K562 (cell line): Measurements from ENCODE around the gene PDE6H. TPM values are rescaled to one million over a fixed set of nuclear protein-coding genes. Genes with fewer than 3 reads are reported as not detected.

Experiments
- ATAC-seq: fragments of 200-7000 bp; cut with Tn5 transposase; 3 replicates; pipeline ENCODE4 v1.9.1; 2020; ENCODE audit warnings: moderate library complexity
- BruUV-seq: library from RNA; stranded (reverse); fragments of 400-500 nt; replicated peaks from 2 replicates; lab custom pipeline; 2021; lab: Mats Ljungman, UMichigan
- CTCF ChIA-PET: fragments of 300-600 bp; formaldehyde crosslinking; extraction: SDS; loops from one replicate; lab custom pipeline; 2021; ENCODE audit warnings: low intra/inter-chr PET ratio; lab: Yijun Ruan, JAX
- POLR2A ChIA-PET: fragments of 300-600, 350-650 bp; sonication (Branson Sonifier 250); formaldehyde crosslinking; extraction: SDS; loops from one replicate; lab custom pipeline; 2021; ENCODE audit warnings: antibody characterized with exemption, inconsistent platforms; lab: Yijun Ruan, JAX
- DNase-seq, 4 experiments: peaks; one replicate each; pipeline versions ENCODE4 v3.0.0 to v3.0.0-alpha.2; 2011 to 2018; ENCODE audit warnings: low spot score in 3 of 4, mixed read lengths in 3 of 4; ENCODE audit errors: extremely low read depth in 1 of 4
- FAIRE-seq: peaks from 2 replicates; lab custom pipeline; 2011; peaks lifted over from hg19 to GRCh38; lab: Jason Lieb, UNC
- H2AFZ ChIP-seq: 2 replicates; pipeline ENCODE4 v1.6.0; 2011; ENCODE audit warnings: low read depth, low read length, control low read depth, inconsistent platforms
- H3K27ac ChIP-seq: fragments of 200-600 bp; 3 replicates; pipeline ENCODE4 v1.8.0; 2011; ENCODE audit warnings: low read depth, mild to moderate bottlenecking, control low read depth, inconsistent platforms, low read length, moderate library complexity, mixed read lengths; ENCODE audit errors: extremely low read depth
- H3K27me3 ChIP-seq, 2 experiments: fragments of 300-600 bp in 1 of 2; 2 replicates in 1 of 2; 3 replicates in 1 of 2; pipeline versions ENCODE4 v1.6.0 to v1.8.0; 2011; ENCODE audit warnings: inconsistent platforms in 2 of 2, low read length in 2 of 2, mild to moderate bottlenecking in 1 of 2, mixed read lengths in 1 of 2, moderate library complexity in 1 of 2; ENCODE audit not compliant: control insufficient read depth in 2 of 2, insufficient read depth in 2 of 2
- H3K36me3 ChIP-seq: fragments of 300-600 bp; 3 replicates; pipeline ENCODE4 v1.8.0; 2011; ENCODE audit warnings: mild to moderate bottlenecking, low read length, inconsistent platforms; ENCODE audit not compliant: control insufficient read depth, insufficient read depth
- H3K4me1 ChIP-seq, 2 experiments: fragments of 200-600 bp in 1 of 2; replicated peaks in 1 of 2; 2 replicates in 1 of 2; 3 replicates in 1 of 2; pipeline versions ENCODE4 v1.5.1 to v1.8.0; 2011; ENCODE audit warnings: inconsistent platforms in 2 of 2, low read length in 2 of 2, mild to moderate bottlenecking in 1 of 2, mixed read lengths in 1 of 2, moderate library complexity in 1 of 2; ENCODE audit not compliant: control insufficient read depth in 2 of 2, insufficient read depth in 2 of 2
- H3K4me2 ChIP-seq: 2 replicates; pipeline ENCODE4 v1.6.1; 2011; ENCODE audit warnings: low read length, control low read depth, inconsistent platforms, mixed read lengths; ENCODE audit not compliant: insufficient read depth
- H3K4me3 ChIP-seq: fragments of 200-600 bp; sonication (generic), shearing (Covaris generic); 2 replicates; pipeline ENCODE4 v1.5.1; 2016; ENCODE audit warnings: control low read depth, inconsistent platforms
- H3K79me2 ChIP-seq: fragments of 200-600 bp; 3 replicates; pipeline ENCODE4 v1.8.0; 2011; ENCODE audit warnings: low read length, inconsistent platforms; ENCODE audit not compliant: control insufficient read depth, insufficient read depth
- H3K9ac ChIP-seq, 2 experiments: 2 replicates each; pipeline versions ENCODE4 v1.6.0 to v1.6.1; 2011; ENCODE audit warnings: low read depth in 2 of 2, low read length in 2 of 2, control low read depth in 1 of 2, inconsistent platforms in 1 of 2, mild to moderate bottlenecking in 1 of 2, mixed read lengths in 1 of 2; ENCODE audit not compliant: insufficient read depth in 1 of 2
- H3K9me1 ChIP-seq: one replicate; pipeline ENCODE4 v1.6.0; 2011; ENCODE audit warnings: inconsistent platforms, mild to moderate bottlenecking, low read length, moderate library complexity; ENCODE audit not compliant: control insufficient read depth, insufficient read depth
- H3K9me3 ChIP-seq: replicated peaks from 2 replicates; pipeline ENCODE4 v1.5.1; 2011; ENCODE audit warnings: low read depth, low read length, inconsistent platforms; ENCODE audit not compliant: control insufficient read depth, insufficient read depth
- H4K20me1 ChIP-seq: replicated peaks from 2 replicates; pipeline ENCODE4 v1.6.1; 2011; ENCODE audit warnings: low read length, inconsistent platforms, mixed read lengths; ENCODE audit not compliant: control insufficient read depth, insufficient read depth
- BDP1 ChIP-seq: IDR thresholded peaks from 3 replicates; pipeline ENCODE4 v1.6.1; 2011; ENCODE audit not compliant: insufficient read length, insufficient read depth
- CBFB ChIP-seq: sonication (generic); formaldehyde crosslinking; IDR thresholded peaks from 2 replicates; pipeline ENCODE4 v1.4.0; 2020; ENCODE audit warnings: mild to moderate bottlenecking, missing genetic modification reagents
- CBX2 ChIP-seq: fragments of 200-600 bp; sonication (generic); IDR thresholded peaks from one replicate; pipeline ENCODE4 v1.6.1; 2012; ENCODE audit warnings: mild to moderate bottlenecking, low read length, inconsistent platforms; ENCODE audit not compliant: insufficient read depth, poor library complexity, severe bottlenecking
- EZH2 ChIP-seq: IDR thresholded peaks from 2 replicates; pipeline ENCODE4 v1.6.1; 2012; ENCODE audit warnings: low read depth, mild to moderate bottlenecking, inconsistent platforms, low read length, borderline replicate concordance
- GATAD2A ChIP-seq: fragments of 450-650 bp; IDR thresholded peaks from 2 replicates; pipeline ENCODE4 v1.6.1; 2017
- HDAC6 ChIP-seq: IDR thresholded peaks from 2 replicates; pipeline ENCODE4 v1.6.1; 2012; ENCODE audit warnings: low read depth, mild to moderate bottlenecking, control low read depth, inconsistent platforms, low read length, moderate library complexity
- HINFP ChIP-seq: fragments of 450-650 bp; conservative IDR thresholded peaks from 2 replicates; pipeline ENCODE4 v1.6.1; 2016; ENCODE audit warnings: missing genetic modification characterization, low read depth, mild to moderate bottlenecking, control low read depth, missing compliant biosample characterization
- KLF16 ChIP-seq: IDR thresholded peaks from 2 replicates; pipeline ENCODE4 v1.6.1; 2016; ENCODE audit warnings: antibody characterized with exemption
- MBD2 ChIP-seq: sonication (generic); IDR thresholded peaks from 2 replicates; pipeline ENCODE4 v1.6.1; 2016; ENCODE audit warnings: low read depth, borderline replicate concordance
- NFIX ChIP-seq: fragments of 250-450 bp; sonication (Bioruptor Pico); IDR thresholded peaks from 2 replicates; pipeline ENCODE4 v1.4.0; 2020; ENCODE audit warnings: low read depth, mild to moderate bottlenecking, moderate library complexity
- POU5F1 ChIP-seq: fragments of 150-350 bp; IDR thresholded peaks from 2 replicates; pipeline ENCODE4 v1.6.1; 2014; ENCODE audit warnings: borderline replicate concordance, low read length, low read depth, mild to moderate bottlenecking; ENCODE audit not compliant: partially characterized antibody
- RAD21 ChIP-seq, 2 experiments: fragments of 250-450 bp in 1 of 2; fragments of 450-650 bp in 1 of 2; sonication (Bioruptor Pico) in 1 of 2; formaldehyde crosslinking in 1 of 2; IDR thresholded peaks in 1 of 2; conservative IDR thresholded peaks in 1 of 2; 2 replicates each; pipeline versions ENCODE4 v1.4.0 to v1.8.0; 2020 to 2022; ENCODE audit warnings: mild to moderate bottlenecking in 2 of 2, moderate library complexity in 1 of 2
- SMAD4 ChIP-seq: fragments of 250-450 bp; sonication (Bioruptor Pico); conservative IDR thresholded peaks from 2 replicates; pipeline ENCODE4 v1.8.0; 2021; ENCODE audit warnings: inconsistent platforms, mild to moderate bottlenecking, moderate library complexity
- SMARCC2 ChIP-seq: fragments of 450-650 bp; IDR thresholded peaks from 2 replicates; pipeline ENCODE4 v1.6.1; 2017; ENCODE audit warnings: antibody characterized with exemption, moderate library complexity, mild to moderate bottlenecking, low read depth
- ZNF121 ChIP-seq: sonication (generic); formaldehyde crosslinking; conservative IDR thresholded peaks from 2 replicates; pipeline ENCODE4 v1.8.0; 2022; ENCODE audit warnings: missing genetic modification reagents
- ZNF217 ChIP-seq: sonication (generic); formaldehyde crosslinking; IDR thresholded peaks from 2 replicates; pipeline ENCODE4 v1.8.0; 2022; ENCODE audit warnings: mild to moderate bottlenecking, missing genetic modification reagents
- ZNF512 ChIP-seq: IDR thresholded peaks from 2 replicates; pipeline ENCODE4 v1.6.1; 2016; ENCODE audit warnings: missing genetic modification characterization, missing compliant biosample characterization
- ZNF764 ChIP-seq: fragments of 250-450 bp; sonication (Bioruptor Pico); IDR thresholded peaks from 2 replicates; pipeline ENCODE4 v1.4.0; 2020; ENCODE audit warnings: low read depth, mild to moderate bottlenecking, moderate library complexity
- WGBS: fragments of 100-300 bp; shearing (Covaris generic); methylation state at CpG from one replicate; pipeline ENCODE4 v1.1.6; 2016; ENCODE audit warnings: low coverage, mixed read lengths; ENCODE audit not compliant: insufficient coverage; ENCODE audit errors: missing lambda C conversion rate; 5-methylcytosine and 5-hydroxymethylcytosine counted together
- in situ Hi-C: fragments of 300-500 bp; cut with MboI; formaldehyde crosslinking; loops from 4 replicates; pipeline ENCODE4 v1.15.0; 2018; ENCODE audit warnings: inconsistent platforms, mixed read lengths
- intact Hi-C: fragments of 100-400 bp; cut with micrococcal nuclease; formaldehyde crosslinking; loops from 2 replicates; pipeline ENCODE4 v1.14.2; 2022
- polyA plus RNA-seq, 8 experiments: library from polyadenylated mRNA; depleted of rRNA in 4 of 8; stranded (reverse) in 5 of 8; unstranded in 3 of 8; fragments of >200 nt; fragmentation: Nextera tagmentation in 2 of 8; fragmentation: Illumina TruSeq in 1 of 8; extraction: Ambion mirVana in 2 of 8; extraction: Trizol in 1 of 8; gene quantifications; 2 replicates each; pipeline versions ENCODE4 v1.2.1 to v1.2.3, GENCODE V29; 2011 to 2014; ENCODE audit warnings: inconsistent platforms in 1 of 8, missing spikeins in 1 of 8
- total RNA-seq, 7 experiments: library from RNA; depleted of rRNA in 6 of 7; stranded (reverse); fragments of >200 nt in 6 of 7; fragmentation: Illumina TruSeq in 2 of 7; extraction: Trizol in 2 of 7; gene quantifications; 2 replicates each; pipeline versions ENCODE4 v1.2.1 to v1.2.3, GENCODE V29; 2011 to 2021; ENCODE audit warnings: low replicate concordance in 1 of 7

The PDE6H gene
- total and polyA plus RNA-seq, 9 of the 15 experiments (the other 6 are each of a cell fraction or from before 2014, with no cell fraction given): 0.15 TPM; not detected in 8

- Histone ChIP-seq H4K20me1 (no peaks in the 10 kb centered on the region), H3K79me2 (no peaks in the 10 kb centered on the region), H3K4me1 (no peaks in the 10 kb centered on the region; a peak in 1 of 5 replicates), H3K9ac (no peak overlapping the region), H3K9me1 (no peaks in the 10 kb centered on the region), H3K27me3 (no peaks in the 10 kb centered on the region), H3K4me2 (no peak overlapping the region), H3K4me3 (no peak overlapping the region), H2AFZ (no peak overlapping the region), H3K27ac (no peak overlapping the region), H3K36me3 (no peaks in the 10 kb centered on the region), H3K9me3 (no peaks in the 10 kb centered on the region)
- POLR2A ChIA-PET: no interaction called here
- ATAC-seq (no peak), FAIRE-seq (no peak), DNase-seq (no peak)
- TF ChIP-seq ZNF764 (CRISPR knock-in tag) (no peak), GATAD2A (no peak), POU5F1 (no peak), SMARCC2 (no peak), SMAD4 (CRISPR knock-in tag) (no peak), KLF16 (no peak), NFIX (no peak), BDP1 (no peak), CBFB (CRISPR knock-in tag) (no peak), MBD2 (no peak), ZNF217 (CRISPR knock-in tag) (no peak), CBX2 (no peak), HINFP (tag) (no peak), ZNF121 (CRISPR knock-in tag) (no peak), HDAC6 (no peak), RAD21 (CRISPR knock-in tag; conservative IDR thresholded peaks at IDR 0.05 in 1 of 2, IDR thresholded peaks at IDR 0.05 in 1 of 2) (no peak), ZNF512 (tag) (no peak), EZH2 (no peak)
- no TSS peak for BruUV-seq
- WGBS: 5% methylated on average over 3 of the region's 3 CpGs
- CTCF ChIA-PET: no interaction called here
- in situ Hi-C loops (no loop called here), intact Hi-C loops (loop anchor here (10.0 kb wide), 1 partner anchor 82 kb away; the partner anchor contains the start of gene ART4)
These were observed 45.6 kb upstream of the PDE6H start for GRCh38 chr12:14927267-14927666.
